Stimulated activated CD8-positive, alpha-beta memory T cell treated with anti-CD3 and anti-CD28 coated beads, Interleukin-4, amount 100 ng/mL, for 24 hours (primary cell): Measurements from ENCODE around the gene ATXN7L1.
"Not testable (repeated sequence)": the region's sequence is repeated elsewhere in the genome, so short reads cannot be mapped to it uniquely, and the experiment has no call there.

Source experiments
- DNase-seq: peaks from one replicate; pipeline ENCODE4 v3.0.0-alpha.2; 2020; ENCODE audit warnings: low read depth

The ATXN7L1 gene

DNA sequence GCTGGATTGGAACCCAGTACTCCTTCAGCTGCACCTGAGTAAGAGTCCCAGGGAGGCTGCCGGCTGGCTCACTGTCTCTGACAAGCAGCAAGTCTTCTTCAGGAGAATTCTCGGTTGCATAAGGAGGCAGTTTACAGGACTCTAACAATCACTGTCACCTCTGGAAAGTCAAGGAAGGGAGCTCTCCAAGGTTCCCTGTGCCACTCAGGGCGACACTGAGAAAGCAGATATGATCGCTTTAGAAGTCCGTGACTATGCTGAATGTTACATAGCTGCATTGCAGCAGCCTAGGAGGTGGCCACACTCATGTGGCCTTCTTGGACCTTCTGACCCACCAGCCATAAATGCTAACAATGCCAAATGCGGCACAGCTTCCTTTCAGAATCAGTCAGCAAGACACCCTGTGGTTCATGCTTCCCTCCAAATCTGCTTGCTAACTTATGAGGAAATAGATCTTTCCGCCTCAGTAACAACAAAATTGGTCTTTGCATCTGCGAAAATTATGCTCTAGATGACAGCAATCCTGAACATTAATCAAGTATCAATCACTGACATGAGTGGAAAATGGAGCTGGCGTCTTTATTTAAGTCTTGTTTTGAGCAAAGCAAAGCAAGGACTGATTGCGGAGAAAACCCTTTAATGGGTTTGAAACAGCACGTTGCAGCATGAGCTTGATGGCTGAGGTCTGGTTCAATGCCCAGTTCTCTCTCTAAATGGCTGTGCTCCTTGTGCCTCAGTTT is 132.9 kb downstream of the ATXN7L1 start:
- no peak for DNase-seq

DNA sequence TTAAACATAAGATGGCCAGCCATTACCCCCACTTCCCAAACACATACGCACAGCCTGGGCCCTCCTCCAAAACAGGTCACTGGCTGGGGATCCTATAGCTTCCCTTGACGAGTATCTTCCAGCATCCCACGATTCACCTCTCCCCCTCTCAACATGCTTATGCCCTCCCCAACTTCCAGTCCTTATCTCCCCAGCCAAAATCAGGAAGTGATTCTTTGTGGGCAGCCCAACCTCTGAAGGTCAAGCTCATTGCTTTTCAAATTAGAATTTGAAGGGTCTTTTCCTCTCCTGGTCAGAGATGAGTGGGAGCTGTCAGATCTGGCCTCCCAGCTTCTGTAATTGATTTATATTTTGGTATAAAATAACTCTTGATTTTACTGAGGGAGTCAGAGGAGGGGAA is 133.6 kb downstream of the ATXN7L1 start:
- DNase-seq, result no peak

DNA sequence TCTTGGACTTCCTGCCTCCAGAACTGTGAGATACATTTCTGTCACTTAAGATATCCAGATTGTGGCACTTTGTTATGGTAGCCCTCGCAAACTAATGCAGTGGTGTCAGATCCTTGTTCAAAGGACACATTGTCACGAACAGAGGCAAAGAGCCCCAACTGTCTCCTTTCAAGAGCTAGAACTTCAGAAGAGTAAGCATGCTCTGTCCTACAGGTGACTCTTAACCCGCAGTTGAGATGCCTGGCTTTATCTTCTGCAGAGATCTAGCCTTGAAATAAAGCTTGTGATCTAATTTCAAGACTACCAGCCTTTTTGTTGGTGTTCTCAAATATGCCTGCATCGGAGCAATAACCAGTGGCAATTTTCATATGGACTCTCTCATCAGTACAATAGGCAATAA is 134.4 kb downstream of the ATXN7L1 start:
- no peak for DNase-seq

DNA sequence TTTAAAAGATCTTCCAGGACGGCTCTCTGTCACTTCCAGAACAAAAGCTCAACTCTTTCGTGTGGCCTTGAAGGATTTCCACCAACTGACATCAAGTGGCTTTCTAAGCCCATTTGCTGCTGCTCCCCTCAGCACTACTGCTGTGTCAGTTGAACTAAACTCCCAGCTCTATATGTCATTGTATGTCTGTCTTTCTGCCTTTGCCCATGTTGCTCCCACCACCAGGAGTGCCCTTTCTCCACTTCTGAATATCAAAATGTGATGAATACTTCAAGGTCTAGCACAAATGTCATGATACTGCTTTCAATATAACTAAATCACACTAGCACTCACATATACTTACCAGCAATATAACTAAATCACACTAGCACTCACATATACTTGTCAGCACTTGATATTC is 138.3 kb downstream of the ATXN7L1 start:
- no peak for DNase-seq

DNA sequence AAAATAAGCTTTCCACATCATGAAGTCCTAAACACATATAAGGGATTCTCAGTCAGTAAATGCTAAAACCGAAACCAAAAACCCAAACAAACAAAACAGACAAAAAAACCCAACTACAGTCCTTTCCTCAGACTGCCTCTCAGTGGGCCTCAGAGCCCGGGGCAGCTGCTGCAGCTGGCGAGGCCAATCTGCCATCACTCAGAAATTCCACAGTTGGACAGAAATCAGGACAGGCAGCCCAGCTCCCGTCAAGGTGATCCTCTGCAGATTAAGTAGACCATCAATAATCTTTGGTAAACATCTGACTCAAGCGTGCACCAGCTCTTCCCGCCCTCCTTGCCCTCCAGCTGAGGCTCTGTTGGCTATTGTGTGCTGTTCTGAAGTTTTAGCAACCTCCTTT is 142.2 kb downstream of the ATXN7L1 start:
- no peak for DNase-seq

DNA sequence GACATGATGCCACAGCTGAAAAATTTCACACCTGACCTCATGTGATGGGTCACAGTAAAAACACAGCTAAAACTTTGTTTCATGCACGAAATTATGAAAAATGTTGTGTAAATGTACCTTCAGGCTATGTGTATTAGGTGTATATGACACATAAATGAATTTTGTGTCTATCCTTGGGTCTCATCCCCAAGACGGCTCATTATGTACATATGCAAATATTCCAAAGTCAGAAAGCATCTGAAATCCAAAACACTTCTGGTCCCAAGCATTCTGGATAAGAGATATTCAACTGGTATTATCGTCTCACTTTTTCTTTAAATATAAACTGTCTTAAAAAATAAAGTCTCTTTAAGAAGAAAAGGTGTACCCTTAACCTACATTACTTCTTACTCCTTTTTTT is 145.4 kb downstream of the ATXN7L1 start:
- no peak for DNase-seq

DNA sequence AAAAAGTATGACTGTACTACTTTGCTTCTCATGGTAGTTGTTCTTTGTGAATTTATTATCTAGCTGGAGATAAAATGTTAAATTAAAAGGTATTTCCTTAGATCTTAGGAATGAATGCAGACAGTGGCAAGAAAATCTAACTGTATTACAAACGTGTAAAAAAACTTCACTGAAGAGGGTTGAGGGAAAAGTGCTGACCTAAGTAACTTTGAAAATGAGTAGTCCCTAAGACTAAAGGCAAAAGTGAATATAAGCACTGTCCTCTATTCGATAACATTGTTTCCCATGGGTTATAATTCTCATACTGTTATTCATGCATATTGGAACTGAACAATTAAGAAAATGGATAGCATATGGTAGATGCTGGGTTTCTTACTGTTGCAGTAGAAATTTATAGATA is 148.4 kb downstream of the ATXN7L1 start:
- no peak for DNase-seq

DNA sequence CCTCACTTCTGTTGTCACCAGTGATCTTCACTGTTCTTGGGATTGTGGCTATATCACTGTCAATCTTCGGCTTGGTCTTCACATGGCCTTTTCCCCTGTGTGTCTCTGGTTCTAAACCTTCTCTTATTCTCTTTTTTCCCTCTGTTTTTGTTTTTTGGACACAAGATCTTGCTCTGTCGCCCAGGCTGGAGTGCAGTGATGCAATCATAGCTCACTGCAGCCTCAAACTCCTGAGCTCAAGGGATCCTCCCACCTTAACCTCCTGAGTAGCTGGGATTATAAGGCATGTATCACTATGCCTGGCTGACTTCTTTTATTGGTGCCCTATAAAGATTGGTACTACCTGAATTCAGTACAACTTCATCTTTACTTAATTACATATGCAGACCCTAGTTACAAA is 151.7 kb downstream of the ATXN7L1 start:
- no peak for DNase-seq

DNA sequence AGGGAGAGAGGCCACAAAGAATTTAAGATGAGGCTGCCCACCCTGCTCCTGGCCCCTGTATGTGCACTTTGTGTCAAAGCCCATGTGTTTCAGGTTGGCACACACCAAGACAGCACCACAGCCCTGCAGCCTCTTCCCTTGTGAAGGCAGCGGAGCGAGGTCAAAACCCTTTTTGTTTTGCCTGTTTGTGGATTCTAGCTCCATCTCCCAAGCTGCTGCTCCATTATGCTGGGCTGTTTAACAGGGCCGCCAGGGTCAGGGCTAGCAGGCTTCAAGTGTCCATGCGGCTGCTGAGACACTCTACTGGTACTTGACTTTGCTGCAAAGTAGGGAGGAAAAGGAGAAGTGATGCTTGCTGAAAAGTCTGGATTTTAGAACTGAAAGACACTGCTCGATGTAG is 152.8 kb downstream of the ATXN7L1 start:
- no peak for DNase-seq

DNA sequence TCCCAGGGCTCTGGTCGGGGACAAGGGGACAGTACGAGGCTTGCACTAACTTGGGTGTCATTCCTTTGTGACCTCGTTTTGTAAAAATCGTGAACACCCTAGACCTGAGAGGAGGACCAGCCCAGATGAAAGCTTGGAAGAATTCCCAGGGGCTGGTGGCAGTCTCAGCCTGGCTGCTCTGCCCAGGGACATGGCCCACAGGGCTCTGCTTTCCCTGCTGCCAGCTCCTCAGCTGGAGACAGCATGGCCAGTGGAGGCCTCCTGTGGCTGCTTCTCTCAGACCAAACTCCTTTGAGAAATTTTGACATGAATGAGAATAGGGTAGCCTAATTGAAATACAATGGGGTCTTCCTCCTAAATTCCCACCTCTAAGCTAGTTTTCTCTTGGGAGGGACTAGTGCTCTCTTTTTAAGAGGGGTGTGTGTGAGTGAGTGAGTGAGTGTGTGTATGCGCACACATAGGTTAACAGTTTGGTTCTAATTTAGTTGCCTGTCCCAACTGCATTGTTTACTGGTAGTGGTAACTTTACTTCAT is 154.8 kb downstream of the ATXN7L1 start:
- DNase-seq, result no peak

DNA sequence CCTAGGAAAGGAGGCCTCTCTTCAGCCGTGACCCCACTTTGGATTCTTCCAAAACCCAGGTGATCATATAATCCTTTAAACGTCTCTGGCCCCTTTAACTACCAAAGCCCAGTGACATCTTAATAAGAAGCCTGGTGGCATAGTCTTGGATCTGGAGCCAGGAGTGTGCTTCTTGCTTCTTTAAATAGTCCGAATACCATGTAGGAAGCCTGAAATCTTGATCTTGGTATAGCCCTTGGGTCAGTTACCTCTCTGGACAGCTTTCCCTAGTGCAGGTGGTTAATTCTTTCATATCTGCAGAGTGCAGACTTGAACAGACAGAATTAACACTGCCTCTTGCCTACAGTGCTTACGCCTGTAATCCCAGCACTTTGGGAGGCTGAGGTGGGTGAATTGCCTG is 156.5 kb downstream of the ATXN7L1 start:
- DNase-seq, result no peak

DNA sequence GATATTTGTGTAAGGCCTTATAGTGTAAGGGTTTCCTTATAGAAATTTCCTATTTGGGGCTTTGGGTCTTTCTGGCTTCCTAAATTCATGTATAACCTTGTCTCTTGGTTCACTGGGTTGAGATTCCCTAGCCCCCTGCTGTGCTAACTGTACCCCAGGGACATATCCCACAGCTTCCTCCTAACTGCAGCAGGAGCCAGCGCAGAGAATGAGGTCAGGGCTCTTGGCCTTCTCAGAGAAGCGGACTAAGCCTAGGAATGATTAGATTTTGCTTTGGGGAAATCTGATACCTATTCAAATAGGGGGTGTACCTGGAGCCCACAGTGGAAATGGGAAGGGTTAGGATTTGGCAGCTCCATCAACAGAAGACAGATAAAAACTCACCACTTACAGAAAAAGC is 157.0 kb downstream of the ATXN7L1 start:
- no peak for DNase-seq

DNA sequence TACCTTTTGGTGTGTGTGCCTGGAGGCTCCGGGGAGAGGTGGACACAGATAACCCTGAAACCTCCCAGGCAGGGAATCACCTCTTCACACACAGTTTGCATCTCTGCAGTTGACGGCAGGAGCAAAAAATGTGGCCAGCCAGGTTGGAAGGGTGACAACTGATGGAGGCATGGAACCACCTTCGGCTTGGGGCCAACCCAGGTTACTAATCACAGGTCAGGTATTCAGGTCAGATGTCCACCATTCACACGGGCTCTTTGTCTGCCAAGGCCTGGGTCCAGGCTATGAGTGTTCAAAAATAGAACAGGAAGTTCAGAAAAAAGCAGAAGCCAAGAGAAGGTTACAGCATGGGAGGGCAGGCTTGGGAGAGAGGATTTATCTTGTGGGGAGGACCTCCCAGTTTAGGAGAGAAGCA is 157.9 kb downstream of the ATXN7L1 start:
- DNase-seq, result no peak

DNA sequence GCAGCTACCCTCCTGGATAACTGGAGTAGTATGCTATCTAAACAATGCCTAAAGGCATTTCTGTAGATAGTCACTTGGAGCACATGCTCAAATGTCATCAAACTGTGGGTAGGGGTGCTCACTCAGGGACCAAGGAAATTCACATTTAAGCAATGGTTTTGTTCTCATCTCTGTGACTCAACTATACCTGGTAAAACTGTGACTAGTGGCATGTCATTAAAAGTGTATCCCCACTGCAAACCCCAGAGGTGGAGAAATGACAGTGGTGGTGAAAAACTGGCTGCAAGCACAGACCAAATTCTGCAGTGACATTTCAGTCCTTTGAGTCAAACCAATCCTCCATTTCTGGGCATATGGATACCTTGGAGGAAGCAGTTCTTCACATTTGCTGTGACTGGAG is 160.9 kb downstream of the ATXN7L1 start:
- no peak for DNase-seq

DNA sequence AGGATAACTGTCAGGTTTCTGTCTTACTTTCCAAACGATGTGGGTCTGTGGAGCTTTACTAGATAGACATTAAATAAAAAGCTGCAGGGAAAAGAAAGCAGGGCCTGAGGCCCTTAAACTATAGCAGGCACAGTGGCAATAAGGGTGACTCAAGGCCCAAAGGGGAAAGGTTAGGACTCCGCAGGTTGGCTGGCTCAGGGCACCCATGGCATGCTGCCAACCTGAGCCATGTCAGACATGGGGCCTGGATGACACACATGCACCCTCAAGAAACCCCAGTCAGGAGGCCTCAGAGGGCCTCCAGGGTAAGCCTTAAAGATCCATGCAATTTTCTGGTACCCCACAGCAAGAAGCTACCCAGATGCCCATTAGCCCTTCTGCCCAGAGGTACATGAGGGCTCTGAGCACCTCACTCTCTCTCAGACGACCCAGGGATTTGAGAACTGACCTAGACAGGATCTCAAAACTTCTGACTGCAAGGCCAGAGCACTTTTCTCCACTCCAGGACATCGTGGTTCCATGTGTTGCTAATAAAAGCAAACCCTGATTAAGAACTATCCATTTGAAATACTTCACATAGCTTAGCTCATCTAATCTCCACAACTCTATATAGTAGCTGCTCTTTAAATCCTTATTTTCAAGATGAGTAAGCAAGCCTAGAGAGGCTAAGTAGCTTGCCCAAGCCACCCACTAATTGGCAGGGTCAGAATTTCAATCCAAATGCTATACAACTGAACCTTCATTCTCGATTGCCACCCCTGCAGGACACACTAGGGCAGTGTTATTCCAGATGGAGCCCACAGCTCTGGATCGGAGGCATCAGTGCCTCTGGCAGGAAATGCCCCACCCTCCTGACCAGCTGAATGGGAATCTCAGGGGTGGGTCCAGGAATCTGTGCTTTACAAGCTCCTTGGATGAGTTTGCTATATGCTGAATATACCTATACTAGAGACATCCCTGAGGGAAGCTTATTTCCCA is 162.6 kb downstream of the ATXN7L1 start:
- no peak for DNase-seq

DNA sequence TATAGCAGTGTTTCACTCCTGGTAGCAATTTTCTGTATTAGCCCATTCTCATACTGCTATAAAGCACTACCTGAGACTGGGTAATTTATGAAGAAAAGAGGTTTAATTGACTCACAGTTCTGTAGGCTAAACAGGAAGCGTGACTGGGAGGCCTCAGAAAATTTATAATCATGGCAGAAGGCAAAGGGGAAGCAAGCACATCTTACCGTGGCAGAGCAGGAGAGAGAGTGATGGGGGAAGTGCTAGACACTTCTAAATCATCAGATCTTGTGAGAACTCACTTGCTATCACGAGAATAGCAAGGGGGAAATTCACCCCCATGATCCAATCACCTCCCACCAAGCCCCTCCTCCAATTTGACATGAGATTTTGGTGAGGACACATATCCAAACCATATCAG is 163.5 kb downstream of the ATXN7L1 start:
- no peak for DNase-seq

DNA sequence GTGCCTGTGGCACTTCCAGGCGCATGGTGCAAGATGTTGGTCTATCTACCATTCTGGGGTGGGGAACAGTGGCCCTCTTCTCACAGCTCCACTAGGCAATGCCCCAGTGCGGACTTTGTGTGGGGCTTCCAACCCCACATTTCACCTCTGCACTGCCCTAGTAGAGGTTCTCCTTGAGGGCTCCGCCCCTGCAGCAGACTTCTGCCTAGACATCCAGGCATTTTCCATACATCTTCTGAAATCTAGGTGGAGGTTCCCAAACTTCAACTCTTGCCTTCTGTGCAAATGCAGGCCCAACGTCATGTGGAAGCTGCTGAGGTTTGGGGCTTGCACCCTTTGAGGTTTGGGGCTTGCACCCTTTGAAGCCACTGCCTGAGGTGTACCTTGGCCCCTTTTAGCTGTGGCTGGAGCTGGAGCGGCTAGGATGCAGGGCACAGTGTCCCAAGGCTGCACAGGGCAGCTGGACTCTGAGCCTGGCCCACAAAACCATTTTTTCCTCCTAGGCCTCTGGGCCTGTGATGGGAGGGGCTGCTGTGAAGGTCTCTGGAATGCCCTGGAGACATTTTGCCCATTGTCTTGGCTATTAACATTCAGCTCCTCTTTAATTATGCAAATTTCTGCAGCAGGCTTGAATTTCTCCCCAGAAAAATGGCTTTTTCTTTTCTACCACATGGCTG is 164.5 kb downstream of the ATXN7L1 start:
- DNase-seq, result no peak

DNA sequence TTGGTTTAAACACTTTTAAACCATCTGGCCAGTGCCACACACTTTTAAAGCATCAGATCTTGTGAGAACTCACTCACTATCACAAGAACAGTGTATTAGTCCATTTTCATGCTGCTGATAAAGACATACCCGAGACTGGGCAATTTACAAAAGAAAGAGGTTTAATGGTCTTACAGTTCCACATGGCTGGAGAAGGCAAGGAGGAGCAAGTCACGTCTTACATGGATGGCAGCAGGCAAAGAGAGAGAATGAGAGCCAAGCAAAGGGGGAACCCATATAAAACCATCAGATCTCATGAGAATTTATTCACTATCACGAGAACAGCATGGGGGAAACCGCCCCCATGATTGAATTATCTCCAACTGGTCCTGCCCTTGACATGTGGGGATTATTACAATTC is 165.7 kb downstream of the ATXN7L1 start:
- DNase-seq, result not testable (repeated sequence)

DNA sequence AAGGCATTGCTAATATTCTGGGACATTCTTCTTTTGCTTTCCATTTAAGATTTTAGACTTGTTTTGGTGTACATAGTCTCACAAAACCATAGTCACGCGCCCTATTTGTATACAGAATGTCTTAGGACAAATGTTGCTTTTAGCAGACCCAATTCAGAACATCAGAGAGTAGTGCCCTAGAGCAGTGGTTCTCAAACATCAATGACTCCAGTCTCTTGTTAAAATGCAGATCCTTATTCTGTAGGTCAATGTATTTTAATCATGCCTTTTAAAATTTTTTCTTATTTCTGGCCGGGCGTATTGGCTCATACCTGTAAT is 167.7 kb downstream of the ATXN7L1 start:
- DNase-seq, result no peak

DNA sequence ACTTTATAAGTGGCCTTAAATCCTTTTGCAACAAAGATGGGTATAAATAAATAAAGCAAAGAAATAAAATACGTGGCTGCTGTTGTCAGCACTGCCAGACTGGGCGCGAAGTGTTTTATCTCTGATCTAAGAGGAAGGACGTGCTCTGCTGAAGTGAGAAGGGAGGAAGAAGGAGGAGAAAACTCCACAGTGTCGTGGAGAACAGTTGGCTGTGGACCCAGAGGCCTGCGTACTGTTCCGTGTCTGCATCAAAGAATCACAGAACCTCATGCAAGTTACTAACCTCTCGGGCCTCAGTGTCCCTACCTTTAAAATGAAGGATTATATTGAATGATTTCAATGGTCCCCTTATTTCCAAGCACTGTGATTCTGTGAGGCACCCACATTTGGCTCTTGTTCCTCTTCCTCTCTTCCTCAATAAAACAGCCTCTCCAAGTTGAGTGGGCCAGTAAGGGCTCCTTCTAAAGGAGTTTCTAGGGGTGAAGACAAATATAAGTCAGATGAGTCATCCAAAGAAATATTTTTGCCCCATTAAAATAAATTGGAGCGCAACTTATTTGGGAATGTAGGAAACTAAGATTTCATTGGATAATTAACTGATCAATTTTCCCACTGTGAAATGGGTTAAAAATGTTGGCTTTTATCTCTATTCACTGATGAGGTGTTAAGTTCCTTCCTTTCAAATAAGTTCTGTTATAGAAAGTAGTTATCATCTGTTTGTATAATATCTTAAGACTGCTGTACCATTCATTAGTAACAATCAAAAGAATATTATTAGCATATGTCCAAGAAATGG is 168.2 kb downstream of the ATXN7L1 start:
- DNase-seq, result no peak

DNA sequence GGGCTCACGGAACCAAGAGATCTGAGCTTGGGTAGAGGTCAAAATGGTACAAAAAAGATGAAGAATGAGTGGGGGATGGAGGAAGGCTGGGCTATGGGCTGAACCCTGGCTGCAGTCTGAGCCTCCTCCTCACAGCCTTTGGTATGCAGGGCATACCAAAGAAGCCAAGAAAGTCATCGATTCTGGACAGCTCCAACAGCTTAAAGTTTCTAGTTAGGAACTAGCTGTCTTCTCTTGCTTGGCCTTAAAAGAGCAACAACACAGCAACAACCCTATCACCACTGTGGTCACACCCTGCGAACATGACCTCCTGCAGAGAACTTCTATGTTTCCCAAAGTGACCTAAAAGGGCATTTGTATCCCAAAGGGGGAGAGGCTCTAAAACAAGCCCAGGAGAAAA is 169.0 kb downstream of the ATXN7L1 start:
- DNase-seq, result no peak

DNA sequence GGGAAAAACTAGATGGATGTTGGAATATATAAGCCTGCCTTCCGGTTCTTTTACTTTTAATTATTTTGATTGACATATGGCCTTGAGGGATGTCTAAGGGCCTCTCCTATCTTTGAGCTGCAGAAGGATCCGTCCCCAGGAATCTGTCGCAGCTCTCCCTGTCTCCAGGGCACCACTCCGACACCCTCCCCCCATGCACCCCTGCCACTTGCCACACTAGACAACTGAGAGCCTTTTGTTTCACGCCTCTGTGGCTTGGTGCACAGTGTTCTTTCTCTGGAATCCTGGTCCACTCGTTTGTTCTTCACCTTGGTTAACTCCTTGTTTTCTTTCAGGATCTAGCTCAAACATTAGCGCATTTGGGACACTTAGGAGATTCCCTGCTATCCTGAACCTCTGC is 171.0 kb downstream of the ATXN7L1 start:
- DNase-seq, result no peak
